Measurements from ENCODE around the gene FLT3. TPM values are rescaled to one million over a fixed set of nuclear protein-coding genes. Genes with fewer than 3 reads are reported as not detected.

Gene FLT3
- total RNA-seq, 2 donors from 2014 or later, result 0.81 to 1.1 TPM

GRCh38 chr13:28138756-28139470 is 38.5 kb upstream of the FLT3 start:
- Histone ChIP-seq H3K27me3 (replicated peaks; ENCODE audit: insufficient read depth) (no peaks in the 10 kb centered on the region), H3K36me3 (no peaks in the 10 kb centered on the region), H3K4me3 (peak overlapping the region; percentile 88), H3K9me3 (no peaks in the 10 kb centered on the region), H3K27ac (peak overlapping the region; percentile 90 to 95), H3K4me1 (ENCODE audit: control insufficient read depth in 1 of 2, low read depth in 2 of 2) (peaks cover 4 to 37% of the 10 kb centered on the region in 2 donors)
- peak; percentile 34 for ATAC-seq (ENCODE audit: insufficient number of reproducible peaks, low FRiP score, low read depth)
- peak; percentile 62 for DNase-seq (ENCODE audit: low spot score)
- no peak for TF ChIP-seq CTCF (IDR thresholded peaks at IDR 0.05)

- H3K27ac ChIP-seq, result peak within 1 kb of the TSS; percentile 90 to 95
- peak within 1 kb of the TSS; percentile 88 for H3K4me3 ChIP-seq
- H3K27me3 ChIP-seq (replicated peaks; ENCODE audit: insufficient read depth), result no peaks in the 10 kb centered on the region
- peak; percentile 57 for ATAC-seq (ENCODE audit: insufficient number of reproducible peaks, low FRiP score, low read depth)
- H3K9me3 ChIP-seq, result no peaks in the 10 kb centered on the region
- TF ChIP-seq CTCF (IDR thresholded peaks at IDR 0.05), result no peak
- DNase-seq (ENCODE audit: low spot score), result peak; percentile 79
- H3K36me3 ChIP-seq, result no peaks in the 10 kb centered on the region
- peaks cover 4 to 37% of the 10 kb centered on the region in 2 donors for H3K4me1 ChIP-seq (ENCODE audit: control insufficient read depth in 1 of 2, low read depth in 2 of 2)
These were observed 37.8 kb upstream of the FLT3 start, which contains the start of gene PAN3 for GRCh38 chr13:28138012-28138755. Gene PAN3 (plus strand): TSS chr13:28138545. CDS start chr13:28138658, 113 bp downstream.

- ATAC-seq (ENCODE audit: insufficient number of reproducible peaks, low FRiP score, low read depth) (no peak), DNase-seq (ENCODE audit: low spot score) (no peak)
- peaks cover 4 to 37% of the 10 kb centered on the region in 2 donors for H3K4me1 ChIP-seq (ENCODE audit: control insufficient read depth in 1 of 2, low read depth in 2 of 2)
- H3K4me3 ChIP-seq, result peak overlapping the region; percentile 88
- peak overlapping the region; percentile 90 to 95 for H3K27ac ChIP-seq
- no peaks in the 10 kb centered on the region for H3K27me3 ChIP-seq (replicated peaks; ENCODE audit: insufficient read depth)
- no peak for TF ChIP-seq CTCF (IDR thresholded peaks at IDR 0.05)
- H3K36me3 ChIP-seq, result no peaks in the 10 kb centered on the region
- H3K9me3 ChIP-seq, result no peaks in the 10 kb centered on the region
These were observed 37.2 kb upstream of the FLT3 start for GRCh38 chr13:28137596-28137995.

- DNase-seq (ENCODE audit: low spot score) (no peak), ATAC-seq (ENCODE audit: insufficient number of reproducible peaks, low FRiP score, low read depth) (no peak)
- Histone ChIP-seq H3K27me3 (replicated peaks; ENCODE audit: insufficient read depth) (no peaks in the 10 kb centered on the region), H3K27ac (no peak overlapping the region), H3K4me3 (peak overlapping the region; percentile 88), H3K4me1 (ENCODE audit: control insufficient read depth in 1 of 2, low read depth in 2 of 2) (peaks cover 4 to 32% of the 10 kb centered on the region in 2 donors), H3K36me3 (no peaks in the 10 kb centered on the region), H3K9me3 (no peaks in the 10 kb centered on the region)
- TF ChIP-seq CTCF (IDR thresholded peaks at IDR 0.05), result no peak
These were observed 36.5 kb upstream of the FLT3 start for GRCh38 chr13:28136916-28137315.

GRCh38 chr13:28131646-28132045 is 31.3 kb upstream of the FLT3 start:
- ATAC-seq (ENCODE audit: insufficient number of reproducible peaks, low FRiP score, low read depth) (no peak), DNase-seq (ENCODE audit: low spot score) (no peak)
- no peaks in the 10 kb centered on the region for H3K36me3 ChIP-seq

More at GRCh38 chr13:28131646-28132045, 31.3 kb upstream of the FLT3 start:
- H3K27me3 ChIP-seq (replicated peaks; ENCODE audit: insufficient read depth), result no peaks in the 10 kb centered on the region
- H3K9me3 ChIP-seq, result no peaks in the 10 kb centered on the region
- H3K27ac ChIP-seq, result no peak overlapping the region
- no peaks in the 10 kb centered on the region for H3K4me1 ChIP-seq (ENCODE audit: control insufficient read depth in 1 of 2, low read depth in 2 of 2)
- TF ChIP-seq CTCF (IDR thresholded peaks at IDR 0.05), result no peak
- no peak overlapping the region for H3K4me3 ChIP-seq
